GM20000 (cell line): ENCODE results near the gene SCARB1.
A peak's percentile ranks its signal among the peaks of the same experiment; 100 is the strongest.
"Not testable (repeated sequence)": the region's sequence is repeated elsewhere in the genome, so short reads cannot be mapped to it uniquely, and the experiment has no call there.

Experiments used
- DNase-seq: peaks from one replicate; pipeline ENCODE4 v3.0.0; 2012; ENCODE audit warnings: low spot score
- TF ChIP-seq, protein P1 (sequence below): IDR thresholded peaks from 2 replicates; pipeline ENCODE4 v1.5.1; 2012; ENCODE audit warnings: mild to moderate bottlenecking, control low read depth; ENCODE audit errors: extremely low read depth, missing control alignments

SCARB1 gene, protein sequence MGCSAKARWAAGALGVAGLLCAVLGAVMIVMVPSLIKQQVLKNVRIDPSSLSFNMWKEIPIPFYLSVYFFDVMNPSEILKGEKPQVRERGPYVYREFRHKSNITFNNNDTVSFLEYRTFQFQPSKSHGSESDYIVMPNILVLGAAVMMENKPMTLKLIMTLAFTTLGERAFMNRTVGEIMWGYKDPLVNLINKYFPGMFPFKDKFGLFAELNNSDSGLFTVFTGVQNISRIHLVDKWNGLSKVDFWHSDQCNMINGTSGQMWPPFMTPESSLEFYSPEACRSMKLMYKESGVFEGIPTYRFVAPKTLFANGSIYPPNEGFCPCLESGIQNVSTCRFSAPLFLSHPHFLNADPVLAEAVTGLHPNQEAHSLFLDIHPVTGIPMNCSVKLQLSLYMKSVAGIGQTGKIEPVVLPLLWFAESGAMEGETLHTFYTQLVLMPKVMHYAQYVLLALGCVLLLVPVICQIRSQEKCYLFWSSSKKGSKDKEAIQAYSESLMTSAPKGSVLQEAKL

DNA sequence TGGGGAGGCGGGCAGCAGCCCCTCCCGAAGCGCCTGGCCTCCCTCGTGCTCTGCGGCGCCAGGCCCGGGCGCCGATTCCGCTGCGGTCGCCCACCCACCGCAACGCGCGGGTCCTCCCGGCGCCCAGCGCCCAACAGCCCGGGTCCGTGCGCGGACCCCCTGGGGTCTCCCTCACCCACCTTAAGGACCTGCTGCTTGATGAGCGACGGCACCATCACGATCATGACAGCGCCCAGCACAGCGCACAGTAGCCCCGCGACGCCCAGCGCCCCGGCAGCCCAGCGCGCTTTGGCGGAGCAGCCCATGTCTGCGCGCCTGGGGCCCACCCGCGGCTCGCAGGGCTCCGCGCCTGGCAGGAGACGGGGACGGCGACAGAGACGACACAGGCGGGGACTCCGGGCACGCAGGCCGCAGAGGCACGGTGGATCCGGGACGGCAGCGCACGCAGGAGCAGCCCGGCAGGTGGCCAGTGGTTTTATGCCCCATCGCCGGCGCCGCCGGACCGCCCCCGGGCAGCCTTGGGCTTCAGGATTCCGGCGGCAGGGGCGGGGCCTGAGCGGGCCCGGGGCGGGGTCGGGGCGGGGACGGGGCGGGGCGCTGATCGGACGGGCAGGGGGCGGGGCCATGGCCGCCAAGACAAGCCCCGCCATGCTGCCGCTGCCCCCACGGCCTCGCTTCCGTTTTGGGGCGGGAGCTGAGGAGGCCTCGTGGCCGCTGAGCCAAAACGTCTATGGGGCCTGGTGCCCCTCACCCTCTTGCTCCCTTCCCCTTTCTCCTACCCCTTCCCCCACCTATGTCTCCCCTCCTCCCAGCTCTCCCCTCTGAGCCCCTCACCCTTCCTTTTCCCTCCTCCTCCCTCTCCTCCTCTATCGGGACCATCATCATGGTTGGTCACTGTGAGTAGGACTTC lies at the start of gene SCARB1:
Gene SCARB1, minus strand, starts transcription at position 449 of the 910 bp plus-strand sequence. Its CDS starts 144 bp downstream, at position 305.
- TF ChIP-seq, protein P1, sequence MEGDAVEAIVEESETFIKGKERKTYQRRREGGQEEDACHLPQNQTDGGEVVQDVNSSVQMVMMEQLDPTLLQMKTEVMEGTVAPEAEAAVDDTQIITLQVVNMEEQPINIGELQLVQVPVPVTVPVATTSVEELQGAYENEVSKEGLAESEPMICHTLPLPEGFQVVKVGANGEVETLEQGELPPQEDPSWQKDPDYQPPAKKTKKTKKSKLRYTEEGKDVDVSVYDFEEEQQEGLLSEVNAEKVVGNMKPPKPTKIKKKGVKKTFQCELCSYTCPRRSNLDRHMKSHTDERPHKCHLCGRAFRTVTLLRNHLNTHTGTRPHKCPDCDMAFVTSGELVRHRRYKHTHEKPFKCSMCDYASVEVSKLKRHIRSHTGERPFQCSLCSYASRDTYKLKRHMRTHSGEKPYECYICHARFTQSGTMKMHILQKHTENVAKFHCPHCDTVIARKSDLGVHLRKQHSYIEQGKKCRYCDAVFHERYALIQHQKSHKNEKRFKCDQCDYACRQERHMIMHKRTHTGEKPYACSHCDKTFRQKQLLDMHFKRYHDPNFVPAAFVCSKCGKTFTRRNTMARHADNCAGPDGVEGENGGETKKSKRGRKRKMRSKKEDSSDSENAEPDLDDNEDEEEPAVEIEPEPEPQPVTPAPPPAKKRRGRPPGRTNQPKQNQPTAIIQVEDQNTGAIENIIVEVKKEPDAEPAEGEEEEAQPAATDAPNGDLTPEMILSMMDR = no peak
- peak; percentile 99 for DNase-seq

DNA sequence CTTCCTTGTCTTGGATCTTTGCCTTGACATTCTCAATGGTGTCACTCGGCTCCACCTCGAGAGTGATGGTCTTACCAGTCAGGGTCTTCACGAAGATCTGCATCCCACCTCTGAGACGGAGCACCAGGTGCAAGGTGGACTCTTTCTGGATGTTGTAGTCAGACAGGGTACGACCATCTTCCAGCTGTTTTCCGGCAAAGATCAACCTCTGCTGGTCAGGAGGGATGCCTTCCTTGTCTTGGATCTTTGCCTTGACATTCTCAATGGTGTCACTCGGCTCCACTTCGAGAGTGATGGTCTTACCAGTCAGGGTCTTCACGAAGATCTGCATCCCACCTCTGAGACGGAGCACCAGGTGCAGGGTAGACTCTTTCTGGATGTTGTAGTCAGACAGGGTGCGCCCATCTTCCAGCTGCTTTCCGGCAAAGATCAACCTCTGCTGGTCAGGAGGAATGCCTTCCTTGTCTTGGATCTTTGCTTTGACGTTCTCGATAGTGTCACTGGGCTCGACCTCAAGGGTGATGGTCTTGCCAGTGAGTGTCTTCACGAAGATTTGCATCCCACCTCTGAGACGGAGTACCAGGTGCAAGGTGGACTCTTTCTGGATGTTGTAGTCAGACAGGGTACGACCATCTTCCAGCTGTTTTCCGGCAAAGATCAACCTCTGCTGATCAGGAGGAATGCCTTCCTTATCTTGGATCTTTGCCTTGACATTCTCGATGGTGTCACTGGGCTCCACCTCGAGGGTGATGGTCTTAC lies 49.0 kb upstream of the SCARB1 start:
- not testable (repeated sequence) for DNase-seq

DNA sequence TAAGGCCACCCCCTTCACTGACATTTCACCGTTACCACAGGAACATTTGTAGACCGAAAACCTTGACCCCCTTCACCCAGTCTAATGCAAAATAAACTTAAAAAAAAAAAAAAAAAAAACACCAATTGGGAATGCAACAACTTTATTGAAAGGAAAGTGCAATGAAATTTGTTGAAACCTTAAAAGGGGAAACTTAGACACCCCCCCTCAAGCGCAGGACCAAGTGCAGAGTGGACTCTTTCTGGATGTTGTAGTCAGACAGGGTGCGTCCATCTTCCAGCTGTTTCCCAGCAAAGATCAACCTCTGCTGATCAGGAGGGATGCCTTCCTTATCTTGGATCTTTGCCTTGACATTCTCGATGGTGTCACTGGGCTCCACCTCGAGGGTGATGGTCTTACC lies 47.9 kb upstream of the SCARB1 start:
- DNase-seq = not testable (repeated sequence)

DNA sequence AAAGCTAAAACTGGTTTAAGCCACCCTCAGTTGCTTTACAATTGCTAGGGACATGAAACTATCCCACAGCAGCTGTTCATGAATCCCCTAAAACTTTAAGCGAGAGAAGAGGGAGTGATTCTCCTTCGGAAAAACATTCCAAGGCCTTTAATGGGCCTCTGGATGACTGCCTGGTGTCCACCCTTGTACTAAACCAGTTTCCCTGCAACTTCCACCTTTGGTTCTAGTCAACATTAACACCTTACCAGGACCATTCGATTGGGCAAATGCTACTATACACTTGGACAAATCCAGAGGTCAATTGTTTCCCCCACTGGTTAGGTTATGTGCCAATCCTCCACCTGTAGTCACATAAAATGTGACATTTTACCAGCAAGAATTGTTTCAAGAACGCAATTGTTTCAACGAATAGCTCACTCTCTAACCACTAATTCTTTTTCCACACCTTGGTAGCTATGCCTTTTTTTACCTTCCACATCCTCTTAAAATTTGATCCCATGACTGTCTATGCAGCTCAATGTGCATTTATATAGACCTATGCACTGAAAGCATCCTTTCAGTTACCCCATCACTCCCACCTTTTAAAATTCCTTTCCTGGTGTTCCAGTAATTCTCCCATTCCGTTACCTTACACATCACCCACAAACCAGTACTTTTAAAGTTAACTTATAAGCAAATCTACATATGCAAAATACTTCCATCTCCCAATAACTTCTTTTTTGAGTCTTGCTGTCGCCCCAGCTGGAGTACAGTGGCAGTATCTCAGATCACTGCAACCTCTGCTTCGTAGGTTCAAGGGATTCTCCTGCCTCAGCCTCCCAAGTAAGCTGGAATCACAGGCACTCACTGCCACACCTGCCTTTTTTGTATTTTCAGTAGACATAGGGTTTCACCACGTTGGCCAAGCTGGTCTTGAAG lies 47.2 kb upstream of the SCARB1 start:
- DNase-seq = no peak
- TF ChIP-seq, protein P1 = no peak

DNA sequence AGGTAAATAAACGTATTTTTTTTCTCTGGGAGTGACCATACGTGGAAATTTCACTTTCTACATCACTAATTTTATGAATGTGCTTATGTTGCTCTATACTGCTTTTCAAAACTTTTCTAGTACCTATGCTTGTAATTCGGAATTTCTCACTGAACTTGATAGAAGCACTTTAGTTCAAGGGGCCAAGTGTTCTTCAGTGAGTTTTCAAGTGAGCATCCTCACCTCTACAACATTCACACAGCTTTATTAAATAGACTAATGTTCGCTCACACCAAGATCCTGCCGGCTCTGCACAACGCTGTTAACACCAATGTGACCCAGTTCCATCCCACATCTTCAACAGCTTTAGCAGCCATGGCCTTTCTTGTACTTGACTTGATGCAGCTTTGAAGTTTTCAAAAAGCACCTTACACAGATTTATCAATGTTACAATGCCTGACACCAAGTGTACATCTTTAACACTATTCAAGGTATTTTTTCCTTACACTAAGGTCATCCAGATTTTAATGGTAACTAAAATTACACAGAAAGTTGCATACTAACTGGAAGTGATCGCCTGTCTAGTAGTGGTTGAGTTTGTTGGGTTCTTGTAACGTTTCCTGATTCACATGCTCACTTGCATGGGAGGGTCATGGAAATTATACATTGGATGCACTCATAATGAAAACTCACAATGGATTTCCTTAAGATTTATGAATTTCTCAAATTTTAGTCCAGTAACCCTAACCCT lies 46.3 kb upstream of the SCARB1 start:
- no peak for DNase-seq
- TF ChIP-seq, protein P1 = no peak

DNA sequence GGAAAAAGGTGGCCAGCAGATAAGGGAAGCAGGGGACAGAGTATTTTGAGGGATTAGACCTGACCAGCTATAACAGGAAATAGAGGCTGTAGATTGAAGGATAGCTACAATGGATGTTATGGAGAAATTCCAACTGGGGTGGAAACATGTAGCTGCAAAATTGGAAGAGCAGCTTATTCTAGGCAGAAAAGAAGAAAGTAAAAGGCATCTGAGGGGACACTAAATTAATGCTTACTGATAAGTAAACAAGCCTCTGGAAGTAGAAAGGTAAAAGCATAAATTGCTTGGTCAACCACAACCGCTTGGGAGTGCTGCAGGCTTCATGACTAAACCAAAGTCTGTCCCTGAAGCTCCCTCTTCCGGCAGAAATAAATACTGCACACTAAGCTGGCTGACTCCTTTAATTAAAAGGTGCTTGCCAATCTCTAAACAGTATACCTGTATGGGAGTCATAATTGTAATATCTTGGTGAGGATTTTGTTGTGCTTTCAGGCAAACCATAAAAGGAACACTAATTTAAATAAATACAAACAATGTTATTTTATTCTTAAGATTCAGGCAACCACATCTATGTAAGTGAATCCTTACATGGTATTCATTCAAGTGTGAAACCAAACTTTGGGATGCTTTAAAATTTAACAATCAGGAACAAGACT lies 43.1 kb upstream of the SCARB1 start:
- TF ChIP-seq, protein P1 = peak; percentile 90
- peak; percentile 78 for DNase-seq
